Testis (tissue), 2 donors: ENCODE measurements around the gene STAT5B.

Source experiments
- POLR2A ChIP-seq: fragments of 450-650 bp; IDR thresholded peaks from one replicate; pipeline ENCODE4 v1.6.1; 2017; ENCODE audit warnings: antibody characterized with exemption, mild to moderate bottlenecking, moderate library complexity
- TF ChIP-seq, protein P1 (sequence below), 3 experiments: fragments of 450-650 bp in 2 of 3; fragments of 200-600 bp in 1 of 3; sonication (generic) in 1 of 3; IDR thresholded peaks; one replicate each; pipeline ENCODE4 v1.5.1; 2016 to 2019; ENCODE audit warnings: antibody characterized with exemption in 3 of 3, mild to moderate bottlenecking in 2 of 3, moderate library complexity in 1 of 3

GRCh38 chr17:42182927-42183734 lies 93.1 kb downstream of the STAT5B start:
- TF ChIP-seq, protein P1, sequence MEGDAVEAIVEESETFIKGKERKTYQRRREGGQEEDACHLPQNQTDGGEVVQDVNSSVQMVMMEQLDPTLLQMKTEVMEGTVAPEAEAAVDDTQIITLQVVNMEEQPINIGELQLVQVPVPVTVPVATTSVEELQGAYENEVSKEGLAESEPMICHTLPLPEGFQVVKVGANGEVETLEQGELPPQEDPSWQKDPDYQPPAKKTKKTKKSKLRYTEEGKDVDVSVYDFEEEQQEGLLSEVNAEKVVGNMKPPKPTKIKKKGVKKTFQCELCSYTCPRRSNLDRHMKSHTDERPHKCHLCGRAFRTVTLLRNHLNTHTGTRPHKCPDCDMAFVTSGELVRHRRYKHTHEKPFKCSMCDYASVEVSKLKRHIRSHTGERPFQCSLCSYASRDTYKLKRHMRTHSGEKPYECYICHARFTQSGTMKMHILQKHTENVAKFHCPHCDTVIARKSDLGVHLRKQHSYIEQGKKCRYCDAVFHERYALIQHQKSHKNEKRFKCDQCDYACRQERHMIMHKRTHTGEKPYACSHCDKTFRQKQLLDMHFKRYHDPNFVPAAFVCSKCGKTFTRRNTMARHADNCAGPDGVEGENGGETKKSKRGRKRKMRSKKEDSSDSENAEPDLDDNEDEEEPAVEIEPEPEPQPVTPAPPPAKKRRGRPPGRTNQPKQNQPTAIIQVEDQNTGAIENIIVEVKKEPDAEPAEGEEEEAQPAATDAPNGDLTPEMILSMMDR (IDR thresholded peaks at IDR 0.05) = no peak
- no peak for TF ChIP-seq POLR2A
